Mesodermal cell (in vitro differentiated cells): ENCODE results near the gene RNF187.

Source experiments
- H3K27ac ChIP-seq: 2 replicates; pipeline ENCODE4 v1.7.0; 2013; ENCODE audit warnings: mild to moderate bottlenecking, low read depth, low read length, moderate library complexity; ENCODE audit not compliant: severe bottlenecking
- H3K36me3 ChIP-seq: 2 replicates; pipeline ENCODE4 v1.7.1; 2013; ENCODE audit warnings: mild to moderate bottlenecking, low read length, moderate library complexity; ENCODE audit not compliant: control insufficient read depth, insufficient read depth
- H3K4me1 ChIP-seq: one replicate; pipeline ENCODE4 v1.7.1; 2013; ENCODE audit warnings: mild to moderate bottlenecking, low read length; ENCODE audit not compliant: insufficient read depth, control insufficient read depth, poor library complexity, severe bottlenecking
- H3K4me3 ChIP-seq: 2 replicates; pipeline ENCODE4 v1.7.0; 2013; ENCODE audit warnings: low read length, control low read depth, mild to moderate bottlenecking; ENCODE audit not compliant: insufficient read depth, poor library complexity, severe bottlenecking; ENCODE audit errors: extremely low read depth
- H3K9me3 ChIP-seq: 2 replicates; pipeline ENCODE4 v1.7.1; 2013; ENCODE audit warnings: mild to moderate bottlenecking, low read length, moderate library complexity; ENCODE audit not compliant: control insufficient read depth
- WGBS, 2 experiments: methylation state at CpG; one replicate each; pipeline ENCODE4 v1.1.5; 2013; ENCODE audit warnings: missing lambda C conversion rate in 2 of 2; ENCODE audit not compliant: insufficient coverage in 2 of 2; 5-methylcytosine and 5-hydroxymethylcytosine counted together

The RNF187 gene

GRCh38 chr1:228452194-228453021, 34.8 kb upstream of the RNF187 start:
- no peak overlapping the region for H3K27ac ChIP-seq
- H3K4me3 ChIP-seq: no peak overlapping the region
- H3K9me3 ChIP-seq: no peaks in the 10 kb centered on the region
- H3K36me3 ChIP-seq: no peaks in the 10 kb centered on the region
- 74 to 90% methylated on average over 4 to 5 of the region's 10 CpGs for WGBS, 2 experiments
- no peaks in the 10 kb centered on the region for H3K4me1 ChIP-seq

GRCh38 chr1:228453022-228453560, 34.1 kb upstream of the RNF187 start:
- H3K4me3 ChIP-seq: no peak overlapping the region
- 86 to 90% methylated on average over 10 of the region's 10 CpGs for WGBS, 2 experiments
- H3K9me3 ChIP-seq: no peaks in the 10 kb centered on the region
- no peaks in the 10 kb centered on the region for H3K4me1 ChIP-seq
- no peaks in the 10 kb centered on the region for H3K36me3 ChIP-seq
- H3K27ac ChIP-seq: no peak overlapping the region

GRCh38 chr1:228453614-228454013, 33.6 kb upstream of the RNF187 start:
- H3K4me3 ChIP-seq: no peak overlapping the region
- no peaks in the 10 kb centered on the region for H3K9me3 ChIP-seq
- H3K36me3 ChIP-seq: no peaks in the 10 kb centered on the region
- no peaks in the 10 kb centered on the region for H3K4me1 ChIP-seq
- WGBS, 2 experiments: 89 to 95% methylated on average over 3 of the region's 3 CpGs
- H3K27ac ChIP-seq: no peak overlapping the region

- no peaks in the 10 kb centered on the region for H3K9me3 ChIP-seq
- 100% methylated on average over 1 of the region's 1 CpG; no CpG with 5 or more reads in 1 of the 2 experiments for WGBS, 2 experiments
- H3K27ac ChIP-seq: no peak overlapping the region
- no peak overlapping the region for H3K4me3 ChIP-seq
- H3K36me3 ChIP-seq: no peaks in the 10 kb centered on the region
- no peaks in the 10 kb centered on the region for H3K4me1 ChIP-seq
Measured at GRCh38 chr1:228454238-228454637, 32.9 kb upstream of the RNF187 start.

- no peak overlapping the region for H3K27ac ChIP-seq
- no peak overlapping the region for H3K4me3 ChIP-seq
- no peaks in the 10 kb centered on the region for H3K4me1 ChIP-seq
- H3K36me3 ChIP-seq: no peaks in the 10 kb centered on the region
- WGBS, 2 experiments: 45 to 88% methylated on average over 1 of the region's 1 CpG
- no peaks in the 10 kb centered on the region for H3K9me3 ChIP-seq
Measured at GRCh38 chr1:228455715-228456114, 31.5 kb upstream of the RNF187 start.

- Histone ChIP-seq H3K36me3 (no peaks in the 10 kb centered on the region), H3K9me3 (no peaks in the 10 kb centered on the region), H3K4me1 (no peaks in the 10 kb centered on the region), H3K4me3 (peak overlapping the region; percentile 54), H3K27ac (no peak overlapping the region)
- WGBS, 2 experiments: 0% methylated on average over 1 of the region's 6 CpGs; no CpG with 5 or more reads in 1 of the 2 experiments
Measured at GRCh38 chr1:228456252-228457016, 30.7 kb upstream of the RNF187 start.

- H3K4me1 ChIP-seq: no peaks in the 10 kb centered on the region
- H3K4me3 ChIP-seq: peak overlapping the region; percentile 54
- peak overlapping the region; percentile 89 for H3K27ac ChIP-seq
- H3K9me3 ChIP-seq: no peaks in the 10 kb centered on the region
- H3K36me3 ChIP-seq: no peaks in the 10 kb centered on the region
- 1 to 2% methylated on average over 12 to 13 of the region's 13 CpGs for WGBS, 2 experiments
Measured at GRCh38 chr1:228457017-228457395, 30.2 kb upstream of the RNF187 start.

GRCh38 chr1:228457396-228458176, 29.6 kb upstream of the RNF187 start:
- peak overlapping the region; percentile 54 for H3K4me3 ChIP-seq
- 0% methylated on average over 72 to 74 of the region's 74 CpGs for WGBS, 2 experiments
- no peaks in the 10 kb centered on the region for H3K9me3 ChIP-seq
- no peaks in the 10 kb centered on the region for H3K36me3 ChIP-seq
- peak overlapping the region; percentile 89 for H3K27ac ChIP-seq
- H3K4me1 ChIP-seq: no peaks in the 10 kb centered on the region

- H3K27ac ChIP-seq: no peak overlapping the region
- WGBS, 2 experiments: 10% methylated on average over 32 to 35 of the region's 41 CpGs
Measured at GRCh38 chr1:228459091-228459993, 27.8 kb upstream of the RNF187 start.

More at GRCh38 chr1:228459091-228459993, 27.8 kb upstream of the RNF187 start:
- Histone ChIP-seq H3K36me3 (no peaks in the 10 kb centered on the region), H3K4me3 (peak overlapping the region; percentile 54), H3K4me1 (no peaks in the 10 kb centered on the region), H3K9me3 (no peaks in the 10 kb centered on the region)
